GM21528 (cell line): ENCODE results near the gene RPIA.
"Not testable (repeated sequence)": the region's sequence is repeated elsewhere in the genome, so short reads cannot be mapped to it uniquely, and the experiment has no call there.

Experiments used
- ATAC-seq: cut with Tn5 transposase; IDR thresholded peaks from one replicate; pipeline ENCODE4 v1.9.1; 2021; ENCODE audit warnings: mild to moderate bottlenecking, moderate library complexity; ENCODE audit not compliant: unreplicated experiment, low FRiP score

The RPIA gene

GRCh38 chr2:88765154-88765888 is 73.8 kb downstream of the RPIA start:
- no peak for ATAC-seq

GRCh38 chr2:88765889-88766481 is 74.5 kb downstream of the RPIA start:
- ATAC-seq = not testable (repeated sequence)

GRCh38 chr2:88770016-88770415 is 78.5 kb downstream of the RPIA start:
- no peak for ATAC-seq

- not testable (repeated sequence) for ATAC-seq
Observed at GRCh38 chr2:88773233-88774028, 82.0 kb downstream of the RPIA start.

- ATAC-seq = not testable (repeated sequence)
Observed at GRCh38 chr2:88789213-88789612, 97.7 kb downstream of the RPIA start.

- not testable (repeated sequence) for ATAC-seq
Observed at GRCh38 chr2:88795932-88796331, 104.5 kb downstream of the RPIA start.

- ATAC-seq = not testable (repeated sequence)
Observed at GRCh38 chr2:88796523-88796922, 105.0 kb downstream of the RPIA start.

- ATAC-seq = not testable (repeated sequence)
Observed at GRCh38 chr2:88797164-88797563, 105.7 kb downstream of the RPIA start.
